ENCODE results near the gene WHRN.
A peak's percentile ranks its signal among the peaks of the same experiment; 100 is the strongest.

- TF ChIP-seq POLR2A (IDR thresholded peaks at IDR 0.05; ENCODE audit: low read depth, low read length) (no peak), POLR2AphosphoS5 (IDR thresholded peaks at IDR 0.05; ENCODE audit: low read depth, low read length) (peak; percentile 13)
Observed at GRCh38 chr9:114386886-114387679, 118.2 kb downstream of the WHRN start.

Data from GM12892 (cell line).